ENCODE data around the gene STMND1.

GRCh38 chr6:17091122-17091521 is 10.7 kb upstream of the STMND1 start:
- TF ChIP-seq, protein P1, sequence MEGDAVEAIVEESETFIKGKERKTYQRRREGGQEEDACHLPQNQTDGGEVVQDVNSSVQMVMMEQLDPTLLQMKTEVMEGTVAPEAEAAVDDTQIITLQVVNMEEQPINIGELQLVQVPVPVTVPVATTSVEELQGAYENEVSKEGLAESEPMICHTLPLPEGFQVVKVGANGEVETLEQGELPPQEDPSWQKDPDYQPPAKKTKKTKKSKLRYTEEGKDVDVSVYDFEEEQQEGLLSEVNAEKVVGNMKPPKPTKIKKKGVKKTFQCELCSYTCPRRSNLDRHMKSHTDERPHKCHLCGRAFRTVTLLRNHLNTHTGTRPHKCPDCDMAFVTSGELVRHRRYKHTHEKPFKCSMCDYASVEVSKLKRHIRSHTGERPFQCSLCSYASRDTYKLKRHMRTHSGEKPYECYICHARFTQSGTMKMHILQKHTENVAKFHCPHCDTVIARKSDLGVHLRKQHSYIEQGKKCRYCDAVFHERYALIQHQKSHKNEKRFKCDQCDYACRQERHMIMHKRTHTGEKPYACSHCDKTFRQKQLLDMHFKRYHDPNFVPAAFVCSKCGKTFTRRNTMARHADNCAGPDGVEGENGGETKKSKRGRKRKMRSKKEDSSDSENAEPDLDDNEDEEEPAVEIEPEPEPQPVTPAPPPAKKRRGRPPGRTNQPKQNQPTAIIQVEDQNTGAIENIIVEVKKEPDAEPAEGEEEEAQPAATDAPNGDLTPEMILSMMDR (IDR thresholded peaks at IDR 0.05), result peak in 1 of 6 experiments; percentile 28
- TF ChIP-seq POLR2A (IDR thresholded peaks at IDR 0.05), result no peak
